Mucosa of stomach (tissue), 1 donor: ENCODE measurements around the gene CACNA1S.

Experiments used
- H3K27me3 ChIP-seq: one replicate; pipeline ENCODE4 v1.7.0; 2013; ENCODE audit warnings: mild to moderate bottlenecking, low read length; ENCODE audit not compliant: control insufficient read depth, insufficient read depth
- H3K36me3 ChIP-seq: one replicate; pipeline ENCODE4 v1.7.0; 2013; ENCODE audit warnings: low read length; ENCODE audit not compliant: control insufficient read depth, insufficient read depth
- H3K4me1 ChIP-seq: one replicate; pipeline ENCODE4 v1.7.0; 2013; ENCODE audit warnings: mild to moderate bottlenecking, low read length; ENCODE audit not compliant: control insufficient read depth, insufficient read depth
- H3K4me3 ChIP-seq: one replicate; pipeline ENCODE4 v1.7.0; 2013; ENCODE audit warnings: low read length
- H3K9ac ChIP-seq: one replicate; pipeline ENCODE4 v1.7.0; 2013; ENCODE audit warnings: mild to moderate bottlenecking, low read length, moderate library complexity
- H3K9me3 ChIP-seq: one replicate; pipeline ENCODE4 v1.7.0; 2013; ENCODE audit warnings: mild to moderate bottlenecking, low read length, moderate library complexity; ENCODE audit not compliant: control insufficient read depth
- donor health status: Pancreatic carcinoma.

Gene CACNA1S

DNA sequence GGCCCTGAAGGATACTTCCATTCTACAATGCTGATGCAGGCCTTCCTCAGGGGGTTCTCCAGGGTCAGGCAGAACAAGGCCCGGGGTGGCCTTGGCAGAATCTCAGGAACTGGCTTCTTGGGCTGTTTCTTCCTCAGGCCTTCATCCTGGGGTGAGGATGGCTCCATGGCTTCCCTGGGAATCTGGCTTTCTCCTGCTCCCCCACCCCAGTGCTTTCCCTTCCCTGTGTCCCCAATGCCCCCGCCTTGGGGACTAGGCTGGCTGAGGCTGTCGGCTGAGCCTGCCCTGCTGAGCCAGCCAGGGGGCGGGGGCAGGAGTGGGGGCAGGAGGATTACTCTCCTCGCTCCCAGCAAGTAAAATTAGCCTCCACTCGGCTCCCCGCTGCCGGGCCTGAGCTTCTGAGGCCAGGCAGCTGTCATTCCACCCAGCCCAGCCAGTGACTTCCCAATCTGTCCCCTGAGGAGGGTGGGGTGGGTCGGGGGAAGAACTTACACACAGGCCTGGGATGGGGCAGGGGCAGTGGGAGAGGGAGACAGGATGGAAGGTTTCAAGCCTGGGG lies at the start of gene CACNA1S:
CACNA1S (minus strand) TSS at position 254 of the 559 bp plus-strand sequence; CDS start at position 167, 87 bp downstream.
- Histone ChIP-seq H3K27me3 (peaks cover 23% of the 10 kb centered on the region), H3K36me3 (no peaks in the 10 kb centered on the region), H3K4me1 (peaks cover 7% of the 10 kb centered on the region), H3K9me3 (no peaks in the 10 kb centered on the region), H3K4me3 (no peak within 1 kb of the TSS), H3K9ac (no peak within 1 kb of the TSS)

GRCh38 chr1:201157949-201158348 lies 45.7 kb upstream of the CACNA1S start:
- Histone ChIP-seq H3K4me3 (no peak overlapping the region), H3K9me3 (no peaks in the 10 kb centered on the region), H3K9ac (no peak overlapping the region), H3K36me3 (no peaks in the 10 kb centered on the region), H3K4me1 (peaks cover 11% of the 10 kb centered on the region), H3K27me3 (no peaks in the 10 kb centered on the region)

DNA sequence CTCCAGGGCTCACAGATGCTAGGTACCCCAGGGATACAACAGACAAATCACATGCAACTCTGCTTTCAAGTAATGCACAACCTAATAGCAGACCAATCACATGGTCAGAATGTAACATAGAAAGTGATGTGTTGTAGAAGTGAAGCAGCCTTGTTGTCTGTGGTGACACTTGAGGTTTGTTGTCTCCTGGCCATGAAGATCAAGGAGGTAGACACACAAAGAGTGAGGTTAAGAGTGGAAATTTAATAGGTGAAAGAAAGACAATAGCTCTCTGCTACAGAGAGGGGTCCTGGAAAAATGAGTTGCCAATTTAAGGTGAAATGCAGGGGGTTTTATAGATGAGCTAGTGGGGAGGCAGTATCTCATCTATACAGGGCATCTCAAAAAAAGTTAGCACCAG lies 44.6 kb upstream of the CACNA1S start:
- Histone ChIP-seq H3K4me3 (no peak overlapping the region), H3K9ac (no peak overlapping the region), H3K9me3 (no peaks in the 10 kb centered on the region), H3K36me3 (no peaks in the 10 kb centered on the region), H3K4me1 (peaks cover 11% of the 10 kb centered on the region), H3K27me3 (no peaks in the 10 kb centered on the region)

- H3K9me3 ChIP-seq = no peaks in the 10 kb centered on the region
- no peaks in the 10 kb centered on the region for H3K36me3 ChIP-seq
- H3K9ac ChIP-seq = no peak overlapping the region
- no peak overlapping the region for H3K4me3 ChIP-seq
- H3K27me3 ChIP-seq = no peaks in the 10 kb centered on the region
- H3K4me1 ChIP-seq = peaks cover 11% of the 10 kb centered on the region
These were observed 44.1 kb upstream of the CACNA1S start for GRCh38 chr1:201156346-201156745.

DNA sequence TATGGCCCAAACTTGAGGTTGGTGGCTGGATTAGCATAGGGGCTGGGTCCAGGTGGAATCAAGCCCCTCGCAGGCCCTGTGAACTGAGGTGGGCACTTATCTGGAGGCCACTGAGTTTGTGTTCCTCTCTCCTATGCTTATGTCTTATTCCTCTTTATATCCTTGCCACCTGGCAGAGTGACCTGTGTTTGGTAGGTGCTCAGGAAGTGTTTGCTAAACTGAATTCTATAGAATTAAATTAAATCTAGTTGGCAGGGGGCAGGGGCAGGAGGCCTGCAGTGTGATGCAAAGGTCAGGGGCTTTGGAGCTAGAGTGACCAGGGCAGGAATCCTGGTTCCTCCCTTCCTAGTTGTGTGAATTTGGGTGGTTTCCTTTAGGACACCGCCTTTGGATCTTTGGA lies 43.1 kb upstream of the CACNA1S start:
- Histone ChIP-seq H3K9ac (no peak overlapping the region), H3K4me3 (no peak overlapping the region), H3K9me3 (no peaks in the 10 kb centered on the region), H3K36me3 (no peaks in the 10 kb centered on the region), H3K27me3 (no peaks in the 10 kb centered on the region), H3K4me1 (peaks cover 17% of the 10 kb centered on the region)

DNA sequence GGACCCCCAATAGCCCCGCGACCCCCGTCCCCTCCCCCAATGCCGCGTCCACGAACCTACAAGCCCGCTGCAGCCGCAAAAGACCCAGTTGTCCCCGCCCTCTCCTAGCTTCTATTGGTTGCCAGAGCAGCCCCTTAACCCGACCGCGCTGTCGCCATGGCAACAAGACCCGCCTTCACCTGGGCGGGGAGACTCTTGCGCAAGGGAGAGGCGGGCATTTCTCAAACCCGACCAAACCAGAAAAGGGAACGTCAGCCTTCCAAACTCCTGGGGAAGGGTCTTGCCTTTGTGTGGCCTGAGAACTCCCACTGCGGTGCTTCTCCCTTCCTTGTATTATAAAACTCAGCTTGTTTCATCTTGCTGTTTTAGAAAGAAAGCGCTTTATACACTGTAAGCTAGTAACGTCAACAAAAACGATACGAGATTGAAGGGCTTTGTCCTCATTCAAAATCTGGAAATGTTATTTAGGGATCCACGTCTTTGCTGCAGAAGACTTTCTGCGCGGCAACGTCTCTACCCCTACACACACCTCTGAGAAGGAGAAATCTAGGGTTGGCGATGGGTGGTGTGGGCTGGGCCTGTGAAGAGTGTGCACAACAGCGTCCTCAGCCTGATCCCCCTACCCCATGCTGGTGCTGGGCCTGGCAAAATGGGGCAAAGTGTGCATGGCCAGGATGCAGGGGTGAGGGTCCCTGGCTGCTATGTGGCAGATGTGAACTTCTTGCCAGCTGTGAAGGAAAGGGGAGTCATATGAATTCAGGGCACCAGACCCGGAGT lies 42.4 kb upstream of the CACNA1S start, which contains the start of gene TMEM9:
TMEM9 (minus strand) TSS at position 86 of the 777 bp plus-strand sequence. CDS start 551 bp downstream, outside the sequence.
- Histone ChIP-seq H3K4me3 (peak within 1 kb of the TSS; percentile 84), H3K9ac (peak within 1 kb of the TSS; percentile 78), H3K9me3 (no peaks in the 10 kb centered on the region), H3K4me1 (peaks cover 23% of the 10 kb centered on the region), H3K27me3 (no peaks in the 10 kb centered on the region), H3K36me3 (no peaks in the 10 kb centered on the region)

DNA sequence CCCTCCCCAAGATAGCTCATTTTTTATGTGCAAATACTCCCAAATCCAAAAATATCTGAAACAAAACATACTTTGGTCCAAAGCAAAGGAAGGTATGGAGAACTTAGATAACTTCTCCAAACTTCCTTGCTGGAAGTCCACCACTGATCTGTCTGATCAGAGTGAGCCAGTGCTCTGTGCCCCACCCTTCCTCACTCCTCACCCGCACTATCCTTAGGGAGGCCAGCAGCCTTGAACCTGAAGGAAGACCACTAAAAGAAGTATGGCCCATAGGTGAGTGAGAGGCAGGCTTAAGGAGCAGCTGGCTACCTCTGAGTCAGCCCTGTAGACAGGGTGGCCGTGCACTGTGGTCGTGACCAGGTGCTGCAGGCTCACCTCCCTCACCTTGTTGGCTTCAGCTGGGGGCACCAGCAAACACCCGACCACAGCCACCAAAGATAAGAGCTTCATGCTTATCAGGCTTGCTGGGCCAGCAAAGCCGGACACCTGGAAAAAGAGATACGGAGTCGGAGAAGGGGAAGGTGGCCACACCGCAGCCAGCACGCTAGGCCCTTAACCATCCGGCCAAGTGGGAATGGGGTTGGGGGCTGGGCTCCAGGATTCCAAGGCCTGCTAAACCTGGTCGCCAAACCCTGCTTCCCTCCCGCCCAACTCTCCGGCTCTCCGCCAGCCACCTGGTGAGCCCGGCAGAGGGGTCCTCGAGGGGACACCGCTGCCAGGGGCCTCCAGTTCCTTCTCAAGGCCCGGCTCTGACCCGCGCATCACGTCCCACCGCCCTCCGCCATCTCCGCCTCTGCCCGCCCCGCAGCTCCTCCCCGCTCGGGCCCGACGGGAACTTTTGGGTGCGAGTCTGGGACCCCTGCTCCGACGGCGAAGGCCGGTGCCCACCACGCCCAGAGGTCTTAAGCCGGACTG lies 41.5 kb upstream of the CACNA1S start:
- Histone ChIP-seq H3K9ac (peak overlapping the region; percentile 78), H3K36me3 (no peaks in the 10 kb centered on the region), H3K27me3 (no peaks in the 10 kb centered on the region), H3K9me3 (no peaks in the 10 kb centered on the region), H3K4me1 (peaks cover 23% of the 10 kb centered on the region), H3K4me3 (peak overlapping the region; percentile 84)

GRCh38 chr1:201149400-201149799 lies 37.2 kb upstream of the CACNA1S start:
- Histone ChIP-seq H3K36me3 (no peaks in the 10 kb centered on the region), H3K9ac (no peak overlapping the region), H3K27me3 (no peaks in the 10 kb centered on the region), H3K9me3 (no peaks in the 10 kb centered on the region), H3K4me3 (no peak overlapping the region), H3K4me1 (peaks cover 18% of the 10 kb centered on the region)

GRCh38 chr1:201147396-201148015 lies 35.3 kb upstream of the CACNA1S start:
- Histone ChIP-seq H3K4me3 (no peak overlapping the region), H3K4me1 (peaks cover 12% of the 10 kb centered on the region), H3K27me3 (no peaks in the 10 kb centered on the region), H3K36me3 (no peaks in the 10 kb centered on the region), H3K9ac (no peak overlapping the region), H3K9me3 (no peaks in the 10 kb centered on the region)

- no peaks in the 10 kb centered on the region for H3K36me3 ChIP-seq
- no peaks in the 10 kb centered on the region for H3K9me3 ChIP-seq
- H3K27me3 ChIP-seq = no peaks in the 10 kb centered on the region
- peaks cover 12% of the 10 kb centered on the region for H3K4me1 ChIP-seq
- no peak overlapping the region for H3K4me3 ChIP-seq
- H3K9ac ChIP-seq = no peak overlapping the region
These were observed 34.6 kb upstream of the CACNA1S start for GRCh38 chr1:201146626-201147390.

DNA sequence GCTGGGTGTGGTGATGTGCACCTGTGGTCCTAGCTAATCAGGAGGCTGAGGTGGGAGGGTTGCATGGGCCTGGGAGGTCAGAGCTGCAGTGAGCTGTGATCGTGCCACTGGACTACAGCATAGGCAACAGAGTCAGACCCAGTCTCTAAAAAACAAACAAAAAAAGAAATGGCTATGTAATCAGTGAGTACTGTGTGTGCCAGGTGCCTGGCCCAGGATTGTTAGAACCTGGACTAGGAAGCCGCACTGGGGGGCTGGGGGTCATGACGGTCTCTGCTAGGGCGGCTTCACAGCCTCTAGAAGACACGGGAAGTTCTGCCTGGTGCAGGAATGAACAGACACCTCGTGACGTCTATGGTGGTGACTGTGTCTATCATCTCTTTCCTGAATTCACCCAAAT lies 33.6 kb upstream of the CACNA1S start:
- no peaks in the 10 kb centered on the region for H3K36me3 ChIP-seq
- no peaks in the 10 kb centered on the region for H3K9me3 ChIP-seq
- no peak overlapping the region for H3K4me3 ChIP-seq
- no peaks in the 10 kb centered on the region for H3K27me3 ChIP-seq
- H3K4me1 ChIP-seq = peaks cover 11% of the 10 kb centered on the region
- no peak overlapping the region for H3K9ac ChIP-seq
